Kidney tubule cell (primary cell): ENCODE data around the gene CATSPER4.
A peak's percentile ranks its signal among the peaks of the same experiment; 100 is the strongest.

Experiments used
- DNase-seq: peaks from one replicate; pipeline ENCODE4 v3.0.0-alpha.2; 2018; ENCODE audit warnings: low spot score

The CATSPER4 gene

DNA sequence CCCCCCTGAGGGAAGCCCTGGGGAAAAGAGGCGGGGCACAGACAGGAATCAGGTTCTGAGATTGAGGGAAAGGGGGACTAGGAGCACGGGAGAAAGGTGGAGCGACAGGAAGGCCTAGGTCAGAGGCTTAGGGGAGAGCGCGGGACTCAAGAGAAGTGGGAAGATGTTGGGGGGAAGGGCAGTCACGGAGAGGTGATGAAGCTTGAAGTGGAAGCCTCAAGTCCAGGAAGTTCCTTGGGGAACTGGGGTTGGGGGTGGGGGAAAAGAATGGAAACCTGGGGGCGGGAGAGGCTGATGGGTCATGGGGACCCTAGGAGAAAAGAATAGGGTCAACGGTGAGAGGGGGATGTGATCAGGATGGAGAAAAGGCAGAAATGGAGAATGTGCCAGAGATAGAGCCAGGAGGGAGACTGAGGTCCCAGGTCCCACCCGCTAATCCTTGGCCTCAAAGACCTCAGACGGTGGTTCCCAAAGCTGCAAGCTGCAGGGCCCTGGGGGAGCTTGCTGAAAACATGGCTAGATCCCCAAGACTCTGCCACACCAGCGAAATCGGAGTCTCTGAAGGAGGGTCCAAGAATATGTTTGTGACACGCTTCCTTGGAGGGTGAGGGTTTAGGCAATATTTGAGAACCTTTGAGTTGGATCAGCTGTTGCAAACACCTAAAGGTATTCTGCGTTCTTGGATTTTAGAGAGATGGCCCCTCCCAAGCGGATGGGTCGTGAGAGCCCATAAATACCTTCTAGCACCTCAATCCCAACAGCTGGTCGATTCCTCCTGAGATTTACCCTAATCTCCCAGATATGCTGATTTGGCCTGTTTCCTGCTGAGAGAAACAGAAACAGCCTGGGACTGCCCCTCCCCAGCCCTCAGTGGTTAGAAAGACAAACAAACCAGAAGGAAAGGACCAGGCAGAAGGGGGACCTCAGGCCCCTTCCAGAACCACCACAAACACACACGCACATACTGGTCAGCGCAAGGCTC, 25.2 kb upstream of the CATSPER4 start:
- DNase-seq, result no peak

DNA sequence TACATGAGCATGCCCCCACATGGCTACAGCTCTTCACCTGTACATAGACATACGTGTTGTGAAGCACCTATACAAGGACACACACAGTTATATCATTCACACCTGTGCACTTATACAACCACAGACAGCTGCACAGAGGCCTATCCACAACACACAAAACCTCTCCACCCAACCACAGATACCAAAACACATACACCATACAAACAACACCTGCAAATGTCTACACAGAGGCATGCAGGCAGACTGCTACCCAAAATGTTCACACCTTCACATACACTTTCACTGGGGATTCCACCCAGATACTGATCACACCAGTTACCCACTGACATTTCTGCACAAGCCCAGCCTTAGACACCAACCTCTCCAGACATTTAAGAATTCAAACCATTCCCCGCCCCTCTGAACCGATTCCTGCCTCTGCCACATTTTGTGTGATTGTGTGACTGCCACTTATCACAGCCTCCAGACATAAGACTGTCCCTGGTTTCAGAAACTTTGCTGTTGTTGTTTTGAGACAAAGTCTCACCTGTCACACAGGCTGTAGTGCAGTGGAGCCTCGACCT, 23.6 kb upstream of the CATSPER4 start:
- no peak for DNase-seq

DNA sequence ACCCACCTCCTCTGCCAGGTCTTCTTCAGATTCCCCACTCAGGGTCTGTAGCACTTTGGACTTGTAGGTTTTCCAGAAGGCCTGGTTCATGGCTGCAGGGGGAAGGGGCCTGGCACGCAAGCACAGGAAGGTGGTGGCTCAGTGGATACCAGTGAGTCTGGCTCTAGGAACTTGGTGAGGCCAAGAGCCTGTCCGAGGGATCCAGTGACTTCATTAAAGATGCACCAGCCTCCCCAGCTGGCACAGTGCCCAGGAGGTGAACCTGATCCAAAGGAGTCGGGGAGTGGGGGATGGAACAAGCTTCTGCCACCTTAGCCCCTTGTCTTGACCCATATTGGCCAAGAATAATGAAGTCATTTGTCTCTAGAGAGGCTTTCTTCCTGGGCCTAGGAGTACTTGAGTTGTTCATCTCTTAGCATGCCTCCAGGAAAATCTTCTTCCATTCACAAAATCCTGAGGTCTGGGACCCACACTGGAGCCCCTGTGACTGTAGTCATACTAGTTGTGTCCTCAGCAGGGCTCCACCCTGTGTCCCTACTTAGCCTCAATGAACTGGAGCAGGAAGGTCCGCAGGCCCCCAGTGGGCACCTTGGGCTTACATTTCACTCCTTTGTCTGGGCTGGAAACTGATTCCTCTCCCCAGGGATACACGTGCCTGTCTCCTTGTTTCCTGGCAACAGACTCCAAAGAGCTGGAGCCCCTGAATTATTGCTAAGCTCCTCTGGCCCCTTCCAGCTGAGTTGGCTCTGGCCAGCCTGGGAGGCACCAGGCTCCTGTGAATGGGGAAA, 21.8 kb upstream of the CATSPER4 start, which contains the start of gene C1orf232:
Gene C1orf232, minus strand, starts transcription at position 554 of the 788 bp plus-strand sequence. Its CDS starts 464 bp downstream, at position 90.
- peak; percentile 36 for DNase-seq

DNA sequence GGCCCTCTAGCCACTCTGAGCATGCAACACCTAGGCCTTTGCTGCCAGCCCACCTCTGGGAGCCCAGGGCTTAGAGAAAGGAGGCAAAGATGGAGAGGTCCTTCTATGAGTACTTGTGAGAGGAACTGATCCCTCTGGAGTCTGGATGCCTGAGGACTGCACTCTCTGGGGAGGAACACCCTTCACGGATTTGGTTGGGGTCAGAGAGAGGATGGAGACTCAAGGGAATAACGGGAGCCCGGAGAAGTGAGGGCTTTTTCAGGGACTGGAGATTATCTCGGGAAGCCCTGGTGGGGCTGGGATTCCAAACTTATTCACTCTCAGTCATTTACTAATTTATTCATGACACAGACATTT, 21.2 kb upstream of the CATSPER4 start:
- no peak for DNase-seq

DNA sequence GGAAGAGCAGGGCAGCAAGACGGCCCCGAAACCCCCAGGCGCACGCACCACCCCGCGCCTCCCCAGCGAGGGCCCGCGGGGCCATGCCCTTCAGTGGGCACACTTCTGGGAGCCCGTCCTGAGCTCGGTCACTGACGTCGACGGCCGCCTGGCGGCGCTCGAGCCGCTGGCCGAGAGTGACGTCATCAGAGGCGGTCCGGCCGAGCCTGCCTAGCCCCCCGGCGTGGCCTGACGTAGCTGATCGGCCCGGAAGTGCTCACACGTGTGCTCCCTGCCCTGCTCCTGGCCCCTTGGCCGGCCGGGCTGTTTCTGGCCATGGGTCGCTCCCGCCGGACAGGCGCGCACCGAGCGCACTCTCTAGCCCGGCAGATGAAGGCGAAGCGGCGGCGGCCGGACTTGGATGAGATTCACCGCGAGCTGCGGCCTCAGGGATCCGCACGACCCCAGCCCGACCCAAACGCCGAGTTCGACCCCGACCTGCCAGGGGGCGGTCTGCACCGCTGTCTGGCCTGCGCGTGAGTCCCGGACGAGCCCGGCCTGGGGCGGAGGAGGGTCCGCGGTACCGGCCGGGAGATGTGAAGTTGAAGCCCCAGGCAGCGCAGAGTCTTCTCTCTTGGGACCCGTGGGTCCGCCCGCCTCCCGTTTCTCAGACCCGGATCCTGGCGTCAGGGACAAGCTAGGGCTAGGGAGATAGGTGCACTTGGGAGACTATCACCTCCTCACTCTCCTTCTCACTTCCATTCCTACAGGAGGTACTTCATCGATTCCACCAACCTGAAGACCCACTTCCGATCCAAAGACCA, 20.5 kb upstream of the CATSPER4 start, which contains the start of gene ZNF593:
Gene ZNF593, plus strand, starts transcription at position 240 of the 803 bp plus-strand sequence. Its CDS starts 76 bp downstream, at position 316.
- DNase-seq, result peak; percentile 92

DNA sequence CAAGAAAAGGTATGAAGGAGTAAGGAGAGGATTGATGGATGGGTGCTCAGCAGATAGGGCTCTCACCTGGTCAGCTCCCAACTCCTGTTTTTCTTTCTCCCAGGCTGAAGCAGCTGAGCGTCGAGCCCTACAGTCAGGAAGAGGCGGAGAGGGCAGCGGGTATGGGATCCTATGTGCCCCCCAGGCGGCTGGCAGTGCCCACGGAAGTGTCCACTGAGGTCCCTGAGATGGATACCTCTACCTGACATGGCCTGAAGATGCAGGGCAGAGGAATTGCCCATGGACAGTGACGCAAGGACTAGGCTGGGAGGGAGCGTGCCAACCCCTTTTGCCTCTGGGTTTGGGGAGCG, 20.0 kb upstream of the CATSPER4 start:
- DNase-seq, result peak; percentile 14

DNA sequence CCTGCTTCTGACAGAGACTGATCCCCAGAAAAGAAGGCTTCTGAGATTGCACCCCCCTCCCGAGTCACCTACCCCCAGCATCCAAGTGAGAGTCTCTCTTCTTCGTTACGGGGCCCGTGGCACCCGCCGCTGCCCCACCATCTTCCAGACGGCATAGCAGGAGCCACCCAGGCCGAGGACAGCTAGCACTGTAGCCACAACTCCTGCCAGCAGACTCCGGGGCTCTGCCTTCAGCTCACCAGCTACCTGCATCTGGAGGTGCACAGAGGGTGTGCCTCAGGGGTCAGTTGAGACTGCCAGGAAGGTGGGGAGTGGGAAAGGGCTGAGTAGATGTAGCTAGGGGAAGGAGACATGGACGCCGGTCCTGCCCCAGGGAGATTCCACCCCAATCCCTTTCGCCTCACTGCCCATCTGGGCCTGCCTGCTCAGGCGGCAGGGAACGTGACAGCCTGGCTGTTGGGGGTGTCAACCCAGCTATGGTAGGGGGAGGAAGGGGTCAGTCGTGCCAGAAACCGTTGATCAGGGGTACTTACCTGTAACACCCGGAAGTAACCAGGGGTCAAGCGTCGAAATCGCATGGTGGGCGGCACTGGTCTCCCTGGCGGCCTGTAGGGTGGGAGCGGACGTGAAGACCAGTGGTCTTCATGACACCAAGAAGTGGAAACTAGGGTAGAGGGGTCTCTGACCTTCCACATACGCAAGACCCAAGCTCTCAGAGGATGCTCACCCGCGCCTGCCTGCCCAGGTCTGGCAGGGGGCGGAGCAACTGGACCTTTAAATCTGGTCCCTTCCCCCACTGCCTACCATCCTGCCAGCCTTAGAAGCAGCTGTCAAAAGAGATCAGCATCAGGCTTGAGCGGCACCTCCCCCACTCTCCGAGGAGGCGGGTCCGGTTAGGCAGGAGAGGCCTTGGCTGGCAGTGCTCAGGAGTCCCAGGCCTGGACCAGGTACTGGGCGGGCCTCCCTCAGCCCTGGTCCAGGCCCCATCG, 19.0 kb upstream of the CATSPER4 start, which contains the start of gene ZNF593OS:
Gene ZNF593OS, minus strand, starts transcription at position 749 of the 989 bp plus-strand sequence. Its CDS starts 171 bp downstream, at position 578.
- no peak for DNase-seq

DNA sequence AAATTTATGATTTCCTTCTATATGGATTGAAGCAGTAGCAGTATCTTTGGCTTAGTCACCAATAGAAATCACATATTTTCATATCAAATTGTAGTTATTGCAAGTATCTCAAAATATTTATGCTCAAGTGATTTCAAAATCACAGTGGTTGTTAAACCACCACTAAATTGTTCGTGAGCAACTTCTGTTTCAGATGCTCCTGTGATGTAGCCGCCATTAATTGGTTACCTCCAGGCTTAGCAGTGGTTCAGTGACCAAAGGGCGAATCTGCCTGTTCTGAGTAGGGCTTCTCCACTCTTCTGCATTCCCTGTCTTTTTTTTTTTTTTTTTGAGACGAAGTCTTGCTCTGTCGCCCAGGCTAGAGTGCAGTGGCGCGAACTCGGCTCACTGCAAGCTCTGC, 15.1 kb upstream of the CATSPER4 start:
- DNase-seq, result no peak

DNA sequence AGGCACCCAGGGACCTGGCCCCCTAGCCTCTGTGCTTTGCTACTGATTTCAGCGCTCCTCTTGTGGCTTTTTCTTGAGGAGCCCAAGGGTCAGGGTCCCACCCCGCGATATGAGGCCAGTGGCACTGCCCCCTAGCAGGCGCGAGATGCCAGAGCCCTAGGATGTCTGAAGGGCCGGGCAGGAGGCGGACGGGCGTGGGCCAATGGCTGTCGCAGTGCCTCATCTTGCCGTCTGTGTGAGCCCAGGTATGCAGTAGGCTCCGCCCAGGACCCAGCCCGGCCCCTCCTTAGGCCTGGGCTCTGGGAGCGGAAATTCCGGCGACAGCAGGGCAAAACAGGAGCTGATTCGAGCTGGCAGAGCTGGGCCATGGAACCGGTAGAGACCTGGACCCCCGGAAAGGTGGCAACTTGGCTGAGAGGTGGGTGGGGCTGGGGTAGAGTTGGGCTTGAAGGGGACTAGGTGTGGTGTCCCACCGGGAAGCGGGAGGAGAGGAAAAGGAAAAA, 13.2 kb upstream of the CATSPER4 start, which contains the start of gene CNKSR1:
Gene CNKSR1, plus strand, starts transcription at position 310 of the 503 bp plus-strand sequence. Its CDS starts 57 bp downstream, at position 367.
- DNase-seq, result peak; percentile 70

DNA sequence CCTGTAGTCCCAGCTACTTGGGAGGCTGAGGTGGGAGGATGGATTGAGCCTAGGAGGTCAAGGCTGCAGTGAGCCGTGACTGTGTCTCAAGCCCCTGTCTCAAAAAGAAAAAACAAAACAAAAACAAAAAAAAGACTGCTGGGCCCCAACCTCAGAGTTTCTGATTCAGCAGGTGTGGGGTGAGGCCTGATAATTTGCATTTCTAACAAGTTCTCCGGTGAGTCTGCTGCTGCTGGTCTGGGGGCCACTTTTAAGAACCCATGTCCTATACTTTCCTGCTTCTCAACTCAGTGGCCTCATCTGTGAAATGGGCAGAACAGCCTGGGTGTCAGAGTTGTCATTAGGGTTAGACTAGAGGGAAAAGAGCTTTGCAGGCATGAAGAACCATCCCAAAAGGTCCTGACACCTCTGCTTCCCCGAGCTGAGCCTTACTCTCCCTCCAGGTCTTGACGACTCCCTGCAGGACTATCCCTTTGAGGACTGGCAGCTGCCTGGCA, 10.3 kb upstream of the CATSPER4 start:
- DNase-seq, result no peak

DNA sequence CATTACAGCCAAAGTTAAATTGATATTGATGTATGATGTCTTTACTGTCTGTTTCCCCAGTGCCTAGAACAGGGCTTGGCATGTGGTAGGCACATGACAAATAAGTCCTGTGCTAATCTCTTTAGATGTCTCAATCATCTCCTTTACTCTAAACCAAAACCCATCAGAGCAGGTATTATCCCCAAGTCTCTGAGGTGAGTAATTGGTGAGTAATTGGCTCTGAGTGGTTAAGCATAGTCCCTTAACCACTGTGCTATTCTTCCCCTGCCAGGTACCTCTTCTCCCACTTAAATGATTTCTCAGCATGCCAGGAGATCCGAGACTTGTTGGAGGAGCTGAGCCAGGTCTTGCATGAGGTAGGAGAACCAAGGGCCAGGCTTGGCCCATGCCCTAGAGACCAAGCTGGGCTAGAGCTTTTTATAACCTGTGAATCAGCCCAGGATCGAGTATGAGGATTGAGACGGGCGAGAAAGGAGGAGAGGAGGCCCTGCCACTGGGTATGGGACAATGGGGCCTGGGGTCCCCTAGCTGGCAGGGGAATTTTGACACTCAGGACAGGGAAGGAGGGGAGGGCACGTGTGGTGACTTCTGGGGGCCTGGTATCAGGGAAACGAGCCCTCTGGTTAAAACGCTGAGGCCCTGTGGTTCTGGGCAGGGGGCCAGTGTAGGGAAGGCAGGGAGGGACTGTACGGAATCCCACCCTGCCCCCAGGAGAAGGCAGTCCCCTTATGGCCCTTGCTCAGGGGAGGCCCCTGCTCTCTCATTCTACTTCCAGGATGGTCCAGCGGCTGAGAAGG, 8.6 kb upstream of the CATSPER4 start:
- DNase-seq, result peak; percentile 90

DNA sequence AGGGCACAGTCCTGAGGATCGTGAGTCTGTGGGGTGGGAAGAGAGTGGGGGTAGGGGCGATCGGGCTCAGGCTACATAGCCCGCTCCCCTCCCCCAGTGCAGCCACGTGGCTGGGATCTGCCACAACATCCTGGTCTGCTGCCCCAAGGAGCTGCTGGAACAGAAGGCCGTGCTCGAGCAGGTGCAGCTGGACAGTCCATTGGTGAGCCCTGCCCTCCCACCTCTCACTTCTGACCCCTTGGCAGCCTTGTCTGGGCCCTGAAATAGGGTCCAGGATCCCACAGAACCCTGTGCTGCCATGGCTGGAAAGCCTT, 8.1 kb upstream of the CATSPER4 start:
- DNase-seq, result no peak

DNA sequence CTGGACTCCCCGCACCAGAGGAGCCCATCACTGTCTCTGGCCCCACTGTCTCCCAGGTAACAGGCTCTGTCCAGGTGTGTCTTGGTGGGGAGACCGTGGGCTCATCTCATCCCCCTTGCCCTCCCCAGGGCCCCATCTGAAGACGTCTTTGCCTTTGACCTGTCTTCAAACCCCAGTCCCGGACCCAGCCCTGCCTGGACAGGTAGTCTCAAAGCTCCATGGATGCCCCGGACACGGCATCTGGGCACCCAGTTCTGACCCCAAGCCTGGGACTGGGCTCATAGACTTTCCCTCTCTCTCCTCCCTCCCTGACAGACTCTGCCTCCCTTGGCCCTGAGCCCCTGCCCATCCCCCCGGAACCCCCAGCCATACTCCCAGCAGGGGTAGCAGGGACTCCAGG, 6.3 kb upstream of the CATSPER4 start:
- DNase-seq, result no peak

DNA sequence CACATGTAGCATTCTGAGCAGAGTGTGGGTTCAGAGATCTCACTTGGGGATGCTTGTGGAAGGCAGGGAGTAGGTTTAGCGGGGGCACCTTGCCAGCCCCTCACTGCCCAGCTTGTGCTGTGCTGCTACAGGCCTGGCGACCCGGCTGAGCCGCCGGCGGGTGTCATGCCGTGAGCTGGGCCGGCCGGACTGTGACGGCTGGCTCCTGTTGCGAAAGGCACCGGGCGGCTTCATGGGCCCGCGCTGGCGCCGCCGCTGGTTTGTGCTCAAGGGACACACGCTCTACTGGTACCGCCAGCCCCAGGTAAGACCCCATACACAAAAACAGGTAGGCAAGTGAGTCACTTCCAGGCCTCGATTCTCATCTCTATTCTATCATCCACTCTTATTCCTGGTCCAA, 5.5 kb upstream of the CATSPER4 start:
- DNase-seq, result no peak

DNA sequence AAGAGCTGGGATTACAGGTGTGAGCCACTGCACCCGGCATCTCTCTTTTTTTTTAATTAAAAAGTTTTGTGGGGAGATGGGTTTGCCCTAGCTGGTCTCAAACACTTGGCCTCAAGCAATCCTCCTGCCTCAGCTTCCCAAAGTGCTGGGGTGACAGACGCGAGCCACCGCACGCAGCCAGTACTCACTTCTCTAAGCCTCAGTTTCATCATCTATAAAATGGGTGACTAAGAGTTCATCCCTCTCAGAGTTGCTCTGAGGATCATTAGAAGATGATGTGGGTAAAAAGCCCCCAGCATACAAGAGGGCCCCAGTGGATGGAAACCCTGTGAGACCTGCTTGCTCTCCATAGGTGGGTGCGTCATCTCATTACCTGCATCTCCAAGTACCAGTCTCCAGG, 2.5 kb upstream of the CATSPER4 start:
- DNase-seq, result no peak

DNA sequence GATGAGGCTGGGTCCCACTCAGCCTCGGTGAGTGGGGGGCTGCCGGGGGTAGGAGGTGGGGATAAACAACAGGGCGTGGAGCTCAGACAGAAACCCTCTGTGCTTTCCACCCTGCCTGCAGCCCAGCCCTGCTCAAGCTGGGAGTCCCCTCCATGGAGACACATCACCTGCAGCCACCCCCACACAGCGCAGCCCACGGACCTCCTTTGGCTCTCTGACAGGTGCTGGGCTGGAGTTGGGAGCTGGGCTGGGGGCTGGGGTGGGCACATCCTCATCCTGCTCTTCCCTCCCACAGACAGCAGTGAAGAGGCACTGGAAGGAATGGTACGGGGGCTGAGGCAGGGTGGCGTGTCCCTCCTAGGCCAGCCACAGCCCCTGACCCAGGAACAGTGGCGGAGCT, 1.9 kb upstream of the CATSPER4 start:
- no peak for DNase-seq

DNA sequence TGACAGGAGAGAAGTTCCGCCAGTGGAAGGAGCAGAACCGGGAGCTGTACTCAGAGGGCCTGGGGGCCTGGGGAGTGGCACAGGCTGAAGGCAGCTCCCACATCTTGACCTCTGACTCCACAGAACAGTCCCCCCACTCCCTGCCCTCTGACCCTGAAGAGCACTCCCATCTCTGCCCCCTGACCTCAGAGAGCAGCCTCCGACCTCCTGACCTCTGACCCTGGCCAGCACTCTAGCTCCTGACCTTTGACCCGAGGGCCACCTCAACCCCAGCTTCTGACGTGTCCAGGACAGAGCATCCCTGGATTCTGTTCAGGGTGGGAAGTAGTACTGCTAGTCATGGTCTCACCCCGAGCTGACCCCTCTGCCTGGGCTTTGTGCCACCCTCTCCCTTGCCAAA, 1.1 kb upstream of the CATSPER4 start:
- DNase-seq, result no peak

DNA sequence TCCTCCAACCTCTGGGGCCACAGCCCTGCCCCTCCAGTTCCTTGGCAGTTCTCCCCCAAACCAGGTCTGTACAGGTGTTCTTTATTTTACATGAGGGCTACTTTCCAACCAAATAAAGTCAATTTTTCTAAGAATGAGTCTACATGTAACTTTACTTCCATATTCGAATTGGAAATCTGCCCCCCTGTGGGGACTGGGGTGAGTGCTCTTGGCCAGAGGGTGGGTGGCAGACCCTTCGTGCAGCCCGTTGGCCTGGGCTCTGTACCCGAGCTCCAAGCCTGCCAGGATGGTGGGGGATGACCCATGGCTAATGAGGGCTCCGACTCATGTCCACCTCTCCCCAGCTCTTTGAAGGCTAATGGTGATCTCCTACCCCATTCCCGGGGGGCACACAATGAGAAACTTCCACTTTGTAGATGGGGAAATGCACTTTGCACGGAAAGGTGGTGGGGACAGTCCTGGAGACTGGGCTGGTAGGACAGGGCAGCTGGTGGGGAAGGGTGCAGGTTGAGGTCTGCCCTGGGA, 589 bp upstream of the CATSPER4 start:
- no peak for DNase-seq

DNA sequence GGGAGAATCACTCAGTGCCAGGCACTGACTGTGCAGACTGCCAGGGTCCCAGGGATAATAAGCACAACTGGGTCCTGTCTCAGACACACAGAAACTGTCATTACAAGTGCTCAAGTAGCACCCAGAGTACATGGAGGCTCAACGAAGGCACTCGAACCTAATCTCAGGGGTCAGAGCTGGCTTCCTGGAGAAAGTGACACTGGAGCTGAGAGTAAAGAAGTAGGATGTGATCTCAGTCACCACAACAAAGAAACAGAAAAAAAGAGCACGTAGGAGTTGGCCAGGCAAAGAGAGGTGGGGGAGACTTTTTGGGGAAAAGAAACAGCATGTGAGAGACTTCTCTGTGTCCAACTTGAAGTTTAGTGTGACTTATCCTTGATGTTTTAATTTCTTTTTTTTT, 1.3 kb downstream of the CATSPER4 start:
- no peak for DNase-seq
